T-helper 17 cell (primary cell): Measurements from ENCODE around the gene RASD2. TPM values are rescaled to one million over a fixed set of nuclear protein-coding genes. Genes with fewer than 3 reads are reported as not detected.

Source experiments
- ATAC-seq: fragments of 150-1000 bp; cut with Tn5 transposase; 2 replicates; pipeline ENCODE4 v1.10.0; 2021; ENCODE audit warnings: mild to moderate bottlenecking, moderate library complexity
- DNase-seq, 3 donors: peaks; one replicate each; pipeline versions ENCODE4 v3.0.0 to v3.0.0-alpha.2; 2020 to 2021
- H3K9me3 ChIP-seq: one replicate; pipeline ENCODE4 v1.7.0; 2013; ENCODE audit warnings: low read length, mild to moderate bottlenecking; ENCODE audit not compliant: control insufficient read depth, poor library complexity, severe bottlenecking
- H3K27ac Mint-ChIP-seq: one replicate; pipeline ENCODE4 v1.8.0; 2022; ENCODE audit warnings: mild to moderate bottlenecking, moderate library complexity, mixed read lengths
- H3K27me3 Mint-ChIP-seq: one replicate; pipeline ENCODE4 v1.8.0; 2022; ENCODE audit warnings: mixed read lengths
- H3K36me3 Mint-ChIP-seq: one replicate; pipeline ENCODE4 v1.8.0; 2022; ENCODE audit warnings: low read depth, mixed read lengths
- H3K4me1 Mint-ChIP-seq: one replicate; pipeline ENCODE4 v1.8.0; 2022; ENCODE audit warnings: mild to moderate bottlenecking, mixed read lengths
- H3K4me3 Mint-ChIP-seq: one replicate; pipeline ENCODE4 v1.8.0; 2022; ENCODE audit warnings: mild to moderate bottlenecking, moderate library complexity, mixed read lengths
- total RNA-seq, 4 donors: library from RNA in 2 of 4; stranded (reverse) in 2 of 4; gene quantifications; one replicate each; pipeline ENCODE4 v1.2.3 and lab custom pipeline; 2022 to 2026

The RASD2 gene
- total RNA-seq, 2 donors from 2014 or later: 0.67 to 1.4 TPM

- no peak for DNase-seq
- Mint-ChIP-seq H3K36me3 (no peaks in the 10 kb centered on the region), H3K4me3 (no peak overlapping the region), H3K27me3 (peaks cover 6% of the 10 kb centered on the region), H3K4me1 (peaks cover 12% of the 10 kb centered on the region), H3K27ac (no peak overlapping the region)
- H3K9me3 ChIP-seq: no peaks in the 10 kb centered on the region
- ATAC-seq: no peak
These were observed 11.0 kb downstream of the RASD2 start for GRCh38 chr22:35551549-35552177.

- no peaks in the 10 kb centered on the region for H3K9me3 ChIP-seq
- DNase-seq: peak; percentile 60 to 75 (median 70)
- Mint-ChIP-seq H3K4me3 (peak overlapping the region; percentile 62), H3K27me3 (peaks cover 6% of the 10 kb centered on the region), H3K27ac (peak overlapping the region; percentile 75), H3K4me1 (peaks cover 12% of the 10 kb centered on the region), H3K36me3 (no peaks in the 10 kb centered on the region)
- peak; percentile 99 for ATAC-seq
These were observed 11.7 kb downstream of the RASD2 start for GRCh38 chr22:35552196-35552842.

GRCh38 chr22:35552846-35553245 is 12.2 kb downstream of the RASD2 start:
- Mint-ChIP-seq H3K27me3 (peaks cover 6% of the 10 kb centered on the region), H3K27ac (peak overlapping the region; percentile 75), H3K4me3 (peak overlapping the region; percentile 62), H3K36me3 (no peaks in the 10 kb centered on the region), H3K4me1 (peaks cover 12% of the 10 kb centered on the region)
- ATAC-seq: no peak
- no peak for DNase-seq
- no peaks in the 10 kb centered on the region for H3K9me3 ChIP-seq

- Mint-ChIP-seq H3K4me3 (no peak overlapping the region), H3K36me3 (no peaks in the 10 kb centered on the region), H3K4me1 (peaks cover 12% of the 10 kb centered on the region), H3K27me3 (peaks cover 6% of the 10 kb centered on the region), H3K27ac (peak overlapping the region; percentile 75)
- ATAC-seq (no peak), DNase-seq (no peak)
- no peaks in the 10 kb centered on the region for H3K9me3 ChIP-seq
These were observed 12.7 kb downstream of the RASD2 start for GRCh38 chr22:35553341-35553740.

- ATAC-seq: no peak
- Mint-ChIP-seq H3K27me3 (peaks cover 6% of the 10 kb centered on the region), H3K36me3 (no peaks in the 10 kb centered on the region), H3K27ac (no peak overlapping the region), H3K4me1 (peaks cover 12% of the 10 kb centered on the region), H3K4me3 (no peak overlapping the region)
- no peak for DNase-seq
- H3K9me3 ChIP-seq: no peaks in the 10 kb centered on the region
These were observed 13.7 kb downstream of the RASD2 start for GRCh38 chr22:35554297-35554845.

- DNase-seq: no peak
- peaks cover 12% of the 10 kb centered on the region for H3K4me1 Mint-ChIP-seq
- H3K36me3 Mint-ChIP-seq: no peaks in the 10 kb centered on the region
- ATAC-seq: no peak
- no peak overlapping the region for H3K27ac Mint-ChIP-seq
- no peak overlapping the region for H3K4me3 Mint-ChIP-seq
- peaks cover 16% of the 10 kb centered on the region for H3K27me3 Mint-ChIP-seq
- H3K9me3 ChIP-seq: no peaks in the 10 kb centered on the region
These were observed 14.9 kb downstream of the RASD2 start for GRCh38 chr22:35555483-35555890.

GRCh38 chr22:35555946-35556547 is 15.4 kb downstream of the RASD2 start:
- ATAC-seq: no peak
- no peaks in the 10 kb centered on the region for H3K36me3 Mint-ChIP-seq

GRCh38 chr22:35556666-35557065 is 16.0 kb downstream of the RASD2 start:
- no peak overlapping the region for H3K27ac Mint-ChIP-seq

More at GRCh38 chr22:35555946-35556547, 15.4 kb downstream of the RASD2 start:
- DNase-seq: no peak
- no peaks in the 10 kb centered on the region for H3K9me3 ChIP-seq
- Mint-ChIP-seq H3K4me3 (no peak overlapping the region), H3K27me3 (peaks cover 21% of the 10 kb centered on the region), H3K27ac (no peak overlapping the region), H3K4me1 (peaks cover 12% of the 10 kb centered on the region)

GRCh38 chr22:35558031-35558430 is 17.4 kb downstream of the RASD2 start:
- Mint-ChIP-seq H3K36me3 (peaks cover 2% of the 10 kb centered on the region), H3K27ac (no peak overlapping the region), H3K4me3 (no peak overlapping the region), H3K27me3 (peaks cover 41% of the 10 kb centered on the region), H3K4me1 (peaks cover 10% of the 10 kb centered on the region)
- no peaks in the 10 kb centered on the region for H3K9me3 ChIP-seq
- no peak for DNase-seq
- no peak for ATAC-seq

More at GRCh38 chr22:35556666-35557065, 16.0 kb downstream of the RASD2 start:
- Mint-ChIP-seq H3K4me3 (no peak overlapping the region), H3K27me3 (peaks cover 28% of the 10 kb centered on the region), H3K36me3 (no peaks in the 10 kb centered on the region), H3K4me1 (peaks cover 14% of the 10 kb centered on the region)
- H3K9me3 ChIP-seq: no peaks in the 10 kb centered on the region
- ATAC-seq (no peak), DNase-seq (no peak)

- H3K9me3 ChIP-seq: no peaks in the 10 kb centered on the region
- Mint-ChIP-seq H3K36me3 (peaks cover 4% of the 10 kb centered on the region), H3K4me1 (peaks cover 8% of the 10 kb centered on the region), H3K4me3 (no peak overlapping the region), H3K27me3 (peaks cover 47% of the 10 kb centered on the region), H3K27ac (no peak overlapping the region)
- no peak for ATAC-seq
- no peak for DNase-seq
These were observed 18.1 kb downstream of the RASD2 start for GRCh38 chr22:35558719-35559118.

- H3K27ac Mint-ChIP-seq: no peak overlapping the region
- DNase-seq: no peak
- H3K36me3 Mint-ChIP-seq: peaks cover 4% of the 10 kb centered on the region
These were observed 18.8 kb downstream of the RASD2 start for GRCh38 chr22:35559354-35560005.

GRCh38 chr22:35560366-35560765 is 19.7 kb downstream of the RASD2 start:
- H3K27me3 Mint-ChIP-seq: peaks cover 57% of the 10 kb centered on the region
- H3K4me3 Mint-ChIP-seq: no peak overlapping the region
- peaks cover 6% of the 10 kb centered on the region for H3K4me1 Mint-ChIP-seq
- no peak for ATAC-seq
- no peaks in the 10 kb centered on the region for H3K9me3 ChIP-seq
- H3K36me3 Mint-ChIP-seq: peaks cover 4% of the 10 kb centered on the region
- H3K27ac Mint-ChIP-seq: no peak overlapping the region
- DNase-seq: no peak

More at GRCh38 chr22:35559354-35560005, 18.8 kb downstream of the RASD2 start:
- Mint-ChIP-seq H3K4me1 (peaks cover 6% of the 10 kb centered on the region), H3K27me3 (peaks cover 50% of the 10 kb centered on the region), H3K4me3 (no peak overlapping the region)
- ATAC-seq: no peak
- no peaks in the 10 kb centered on the region for H3K9me3 ChIP-seq

GRCh38 chr22:35560824-35561223 is 20.2 kb downstream of the RASD2 start:
- H3K36me3 Mint-ChIP-seq: peaks cover 4% of the 10 kb centered on the region
- no peak overlapping the region for H3K27ac Mint-ChIP-seq
- H3K4me3 Mint-ChIP-seq: no peak overlapping the region
- ATAC-seq: no peak
- DNase-seq: no peak
- peaks cover 53% of the 10 kb centered on the region for H3K27me3 Mint-ChIP-seq
- H3K9me3 ChIP-seq: no peaks in the 10 kb centered on the region
- peaks cover 6% of the 10 kb centered on the region for H3K4me1 Mint-ChIP-seq
